Body of pancreas (tissue), 4 donors: ENCODE measurements around the gene OR5B12.

Source experiments
- POLR2A ChIP-seq, 3 donors: fragments of 450-650 bp; IDR thresholded peaks; one replicate each; pipeline ENCODE4 v1.6.1; 2016; ENCODE audit warnings: antibody characterized with exemption in 3 of 3, mild to moderate bottlenecking in 2 of 3
- TF ChIP-seq, protein P1 (sequence below), 7 experiments: fragments of 450-650 bp in 4 of 7; fragments of 200-600 bp in 3 of 7; sonication (generic) in 3 of 7; IDR thresholded peaks; one replicate each; pipeline ENCODE4 v1.5.1; 2016 to 2019; ENCODE audit warnings: antibody characterized with exemption in 7 of 7

DNA sequence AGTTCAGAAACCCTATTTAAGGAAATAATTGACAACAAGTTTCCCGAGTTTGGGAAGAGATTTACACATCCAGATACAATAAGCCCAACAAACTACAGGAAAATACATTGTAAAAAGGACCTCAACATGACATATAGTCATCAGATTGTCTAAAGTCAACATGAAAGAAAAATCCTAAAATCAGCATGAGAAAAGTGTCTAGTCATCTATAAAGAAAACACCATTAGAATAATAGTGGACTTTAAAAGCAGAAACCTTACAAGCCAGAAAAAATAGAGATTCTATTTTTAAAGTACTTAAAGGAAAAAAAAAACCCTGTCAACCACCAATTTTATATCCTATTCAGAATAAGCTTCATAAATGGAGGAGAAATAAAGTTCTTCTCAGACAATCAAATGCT is 12.8 kb downstream of the OR5B12 start:
- TF ChIP-seq, protein P1, sequence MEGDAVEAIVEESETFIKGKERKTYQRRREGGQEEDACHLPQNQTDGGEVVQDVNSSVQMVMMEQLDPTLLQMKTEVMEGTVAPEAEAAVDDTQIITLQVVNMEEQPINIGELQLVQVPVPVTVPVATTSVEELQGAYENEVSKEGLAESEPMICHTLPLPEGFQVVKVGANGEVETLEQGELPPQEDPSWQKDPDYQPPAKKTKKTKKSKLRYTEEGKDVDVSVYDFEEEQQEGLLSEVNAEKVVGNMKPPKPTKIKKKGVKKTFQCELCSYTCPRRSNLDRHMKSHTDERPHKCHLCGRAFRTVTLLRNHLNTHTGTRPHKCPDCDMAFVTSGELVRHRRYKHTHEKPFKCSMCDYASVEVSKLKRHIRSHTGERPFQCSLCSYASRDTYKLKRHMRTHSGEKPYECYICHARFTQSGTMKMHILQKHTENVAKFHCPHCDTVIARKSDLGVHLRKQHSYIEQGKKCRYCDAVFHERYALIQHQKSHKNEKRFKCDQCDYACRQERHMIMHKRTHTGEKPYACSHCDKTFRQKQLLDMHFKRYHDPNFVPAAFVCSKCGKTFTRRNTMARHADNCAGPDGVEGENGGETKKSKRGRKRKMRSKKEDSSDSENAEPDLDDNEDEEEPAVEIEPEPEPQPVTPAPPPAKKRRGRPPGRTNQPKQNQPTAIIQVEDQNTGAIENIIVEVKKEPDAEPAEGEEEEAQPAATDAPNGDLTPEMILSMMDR (IDR thresholded peaks at IDR 0.05): no peak
- no peak for TF ChIP-seq POLR2A (IDR thresholded peaks at IDR 0.05)
